ENCODE data around the gene RPP25. TPM values are rescaled to one million over a fixed set of nuclear protein-coding genes. Genes with fewer than 3 reads are reported as not detected.

RPP25 gene
- total and polyA plus RNA-seq, 10 of the 15 experiments (the other 5 are each of a cell fraction or from before 2014, with no cell fraction given) = 0.41 to 10.8 (median 4.7) TPM

DNA sequence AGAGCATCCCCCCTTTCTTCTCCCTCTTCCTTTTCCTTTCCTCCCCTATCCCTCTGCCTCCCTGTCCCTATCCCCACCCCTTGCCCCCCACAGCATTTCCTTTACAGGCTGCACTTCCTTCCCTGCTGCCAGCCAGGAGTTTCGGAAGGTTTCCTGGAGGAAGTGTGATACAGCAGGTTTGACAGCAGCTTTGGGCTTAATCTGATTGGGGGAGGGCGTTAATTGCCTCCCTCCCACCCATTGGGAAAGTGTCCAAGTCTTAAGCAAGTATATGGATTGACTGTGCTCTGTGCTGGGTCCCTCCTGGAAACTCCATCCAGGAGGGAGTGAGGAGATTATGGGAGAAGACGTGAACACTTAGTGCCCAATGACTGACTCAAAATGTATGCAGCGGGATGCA is 40.6 kb upstream of the RPP25 start:
- ATAC-seq (no peak), DNase-seq (ENCODE audit: low read depth, low spot score) (no peak), FAIRE-seq (no peak)
- no peaks in the 10 kb centered on the region for H4K20me1 ChIP-seq (ENCODE audit: control insufficient read depth, insufficient read depth)
- H3K9me3 ChIP-seq (replicated peaks; ENCODE audit: control insufficient read depth, insufficient read depth, low read length) = no peaks in the 10 kb centered on the region
- no peak overlapping the region for H2AFZ ChIP-seq (ENCODE audit: control insufficient read depth, low read depth, low read length)
- BruUV-seq (replicated peaks) = no TSS peak
- no peak overlapping the region for H3K4me3 ChIP-seq
- no peak overlapping the region for H3K27ac ChIP-seq (ENCODE audit: control insufficient read depth, insufficient read depth)
- no peak overlapping the region for H3K9ac ChIP-seq (ENCODE audit: control insufficient read depth, insufficient read depth, low read length)
- ChIA-PET RAD21 (ENCODE audit: unreplicated experiment) (no interaction called here), SMC1A (ENCODE audit: uncharacterized antibody, unreplicated experiment) (interaction anchor here (1.2 kb wide), 1 partner anchor 18 kb away, joined by 3 read pairs; no protein-coding TSS in a partner anchor), POLR2A (no interaction called here), CTCF (no interaction called here)
- H3K4me2 ChIP-seq (ENCODE audit: control insufficient read depth, insufficient read depth) = no peak overlapping the region
- intact Hi-C loops (cut with micrococcal nuclease; ENCODE audit: unreplicated experiment) (no loop called here), in situ Hi-C loops (cut with MboI) (no loop called here)
- H3K36me3 ChIP-seq (ENCODE audit: control insufficient read depth in 2 of 2, insufficient read depth in 2 of 2, low read length in 1 of 2) = no peaks in the 10 kb centered on the region
- no peaks in the 10 kb centered on the region; a peak in 1 of 4 replicates for H3K27me3 ChIP-seq (replicated peaks in 1 of 2; ENCODE audit: control insufficient read depth in 2 of 2, insufficient read depth in 2 of 2, low read length in 1 of 2)
- H3K79me2 ChIP-seq (ENCODE audit: control insufficient read depth, insufficient read depth, low read length) = no peaks in the 10 kb centered on the region
- WGBS (ENCODE audit: insufficient coverage, insufficient replicate concordance, low lambda C conversion rate, missing lambda C conversion rate) = 20% methylated on average over 4 of the region's 4 CpGs
- H3K4me1 ChIP-seq (ENCODE audit: control insufficient read depth, insufficient read depth, low read length) = peaks cover 3% of the 10 kb centered on the region; the same call in 1 of the 2 replicates
- TF ChIP-seq HDAC6 (IDR thresholded peaks at IDR 0.05; ENCODE audit: unreplicated experiment) (no peak), CTCF (IDR thresholded peaks at IDR 0.05 in 2 of 3, conservative IDR thresholded peaks at IDR 0.05 in 1 of 3; ENCODE audit: control insufficient read depth in 2 of 3, extremely low read depth in 1 of 3, insufficient read depth in 1 of 3, low read depth in 3 of 3, low read length in 3 of 3) (no peak), CBX3 (IDR thresholded peaks at IDR 0.05; ENCODE audit: borderline replicate concordance, low read depth) (no peak), MXI1 (IDR thresholded peaks at IDR 0.05; ENCODE audit: low read depth, low read length) (no peak), NFYA (IDR thresholded peaks at IDR 0.05; ENCODE audit: borderline replicate concordance, low read depth, low read length) (no peak), NFYB (IDR thresholded peaks at IDR 0.05; ENCODE audit: insufficient read depth, low read depth, low read length) (no peak), DPF2 (IDR thresholded peaks at IDR 0.05) (no peak), BRCA1 (IDR thresholded peaks at IDR 0.05; ENCODE audit: low read depth, low read length) (no peak)
- TF ChIP-seq, protein P1, sequence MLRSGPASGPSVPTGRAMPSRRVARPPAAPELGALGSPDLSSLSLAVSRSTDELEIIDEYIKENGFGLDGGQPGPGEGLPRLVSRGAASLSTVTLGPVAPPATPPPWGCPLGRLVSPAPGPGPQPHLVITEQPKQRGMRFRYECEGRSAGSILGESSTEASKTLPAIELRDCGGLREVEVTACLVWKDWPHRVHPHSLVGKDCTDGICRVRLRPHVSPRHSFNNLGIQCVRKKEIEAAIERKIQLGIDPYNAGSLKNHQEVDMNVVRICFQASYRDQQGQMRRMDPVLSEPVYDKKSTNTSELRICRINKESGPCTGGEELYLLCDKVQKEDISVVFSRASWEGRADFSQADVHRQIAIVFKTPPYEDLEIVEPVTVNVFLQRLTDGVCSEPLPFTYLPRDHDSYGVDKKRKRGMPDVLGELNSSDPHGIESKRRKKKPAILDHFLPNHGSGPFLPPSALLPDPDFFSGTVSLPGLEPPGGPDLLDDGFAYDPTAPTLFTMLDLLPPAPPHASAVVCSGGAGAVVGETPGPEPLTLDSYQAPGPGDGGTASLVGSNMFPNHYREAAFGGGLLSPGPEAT (IDR thresholded peaks at IDR 0.05; ENCODE audit: low read depth) = no peak
- TF ChIP-seq, protein P2, sequence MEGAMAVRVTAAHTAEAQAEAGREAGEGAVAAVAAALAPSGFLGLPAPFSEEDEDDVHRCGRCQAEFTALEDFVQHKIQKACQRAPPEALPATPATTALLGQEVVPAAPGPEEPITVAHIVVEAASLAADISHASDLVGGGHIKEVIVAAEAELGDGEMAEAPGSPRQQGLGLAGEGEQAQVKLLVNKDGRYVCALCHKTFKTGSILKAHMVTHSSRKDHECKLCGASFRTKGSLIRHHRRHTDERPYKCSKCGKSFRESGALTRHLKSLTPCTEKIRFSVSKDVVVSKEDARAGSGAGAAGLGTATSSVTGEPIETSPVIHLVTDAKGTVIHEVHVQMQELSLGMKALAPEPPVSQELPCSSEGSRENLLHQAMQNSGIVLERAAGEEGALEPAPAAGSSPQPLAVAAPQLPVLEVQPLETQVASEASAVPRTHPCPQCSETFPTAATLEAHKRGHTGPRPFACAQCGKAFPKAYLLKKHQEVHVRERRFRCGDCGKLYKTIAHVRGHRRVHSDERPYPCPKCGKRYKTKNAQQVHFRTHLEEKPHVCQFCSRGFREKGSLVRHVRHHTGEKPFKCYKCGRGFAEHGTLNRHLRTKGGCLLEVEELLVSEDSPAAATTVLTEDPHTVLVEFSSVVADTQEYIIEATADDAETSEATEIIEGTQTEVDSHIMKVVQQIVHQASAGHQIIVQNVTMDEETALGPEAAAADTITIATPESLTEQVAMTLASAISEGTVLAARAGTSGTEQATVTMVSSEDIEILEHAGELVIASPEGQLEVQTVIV (IDR thresholded peaks at IDR 0.05; ENCODE audit: borderline replicate concordance, partially characterized antibody) = no peak
- TF ChIP-seq, protein P3, sequence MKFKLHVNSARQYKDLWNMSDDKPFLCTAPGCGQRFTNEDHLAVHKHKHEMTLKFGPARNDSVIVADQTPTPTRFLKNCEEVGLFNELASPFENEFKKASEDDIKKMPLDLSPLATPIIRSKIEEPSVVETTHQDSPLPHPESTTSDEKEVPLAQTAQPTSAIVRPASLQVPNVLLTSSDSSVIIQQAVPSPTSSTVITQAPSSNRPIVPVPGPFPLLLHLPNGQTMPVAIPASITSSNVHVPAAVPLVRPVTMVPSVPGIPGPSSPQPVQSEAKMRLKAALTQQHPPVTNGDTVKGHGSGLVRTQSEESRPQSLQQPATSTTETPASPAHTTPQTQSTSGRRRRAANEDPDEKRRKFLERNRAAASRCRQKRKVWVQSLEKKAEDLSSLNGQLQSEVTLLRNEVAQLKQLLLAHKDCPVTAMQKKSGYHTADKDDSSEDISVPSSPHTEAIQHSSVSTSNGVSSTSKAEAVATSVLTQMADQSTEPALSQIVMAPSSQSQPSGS (IDR thresholded peaks at IDR 0.05; ENCODE audit: low read length) = no peak
- TF ChIP-seq, protein P4, sequence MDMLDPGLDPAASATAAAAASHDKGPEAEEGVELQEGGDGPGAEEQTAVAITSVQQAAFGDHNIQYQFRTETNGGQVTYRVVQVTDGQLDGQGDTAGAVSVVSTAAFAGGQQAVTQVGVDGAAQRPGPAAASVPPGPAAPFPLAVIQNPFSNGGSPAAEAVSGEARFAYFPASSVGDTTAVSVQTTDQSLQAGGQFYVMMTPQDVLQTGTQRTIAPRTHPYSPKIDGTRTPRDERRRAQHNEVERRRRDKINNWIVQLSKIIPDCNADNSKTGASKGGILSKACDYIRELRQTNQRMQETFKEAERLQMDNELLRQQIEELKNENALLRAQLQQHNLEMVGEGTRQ (IDR thresholded peaks at IDR 0.05; ENCODE audit: borderline replicate concordance, low read depth, low read length) = no peak
- TF ChIP-seq, protein P5, sequence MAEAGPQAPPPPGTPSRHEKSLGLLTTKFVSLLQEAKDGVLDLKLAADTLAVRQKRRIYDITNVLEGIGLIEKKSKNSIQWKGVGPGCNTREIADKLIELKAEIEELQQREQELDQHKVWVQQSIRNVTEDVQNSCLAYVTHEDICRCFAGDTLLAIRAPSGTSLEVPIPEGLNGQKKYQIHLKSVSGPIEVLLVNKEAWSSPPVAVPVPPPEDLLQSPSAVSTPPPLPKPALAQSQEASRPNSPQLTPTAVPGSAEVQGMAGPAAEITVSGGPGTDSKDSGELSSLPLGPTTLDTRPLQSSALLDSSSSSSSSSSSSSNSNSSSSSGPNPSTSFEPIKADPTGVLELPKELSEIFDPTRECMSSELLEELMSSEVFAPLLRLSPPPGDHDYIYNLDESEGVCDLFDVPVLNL (IDR thresholded peaks at IDR 0.05; ENCODE audit: low read depth, low read length) = no peak

Data from GM12878 (cell line).